ENCODE measurements around the gene ABCG1.

DNA sequence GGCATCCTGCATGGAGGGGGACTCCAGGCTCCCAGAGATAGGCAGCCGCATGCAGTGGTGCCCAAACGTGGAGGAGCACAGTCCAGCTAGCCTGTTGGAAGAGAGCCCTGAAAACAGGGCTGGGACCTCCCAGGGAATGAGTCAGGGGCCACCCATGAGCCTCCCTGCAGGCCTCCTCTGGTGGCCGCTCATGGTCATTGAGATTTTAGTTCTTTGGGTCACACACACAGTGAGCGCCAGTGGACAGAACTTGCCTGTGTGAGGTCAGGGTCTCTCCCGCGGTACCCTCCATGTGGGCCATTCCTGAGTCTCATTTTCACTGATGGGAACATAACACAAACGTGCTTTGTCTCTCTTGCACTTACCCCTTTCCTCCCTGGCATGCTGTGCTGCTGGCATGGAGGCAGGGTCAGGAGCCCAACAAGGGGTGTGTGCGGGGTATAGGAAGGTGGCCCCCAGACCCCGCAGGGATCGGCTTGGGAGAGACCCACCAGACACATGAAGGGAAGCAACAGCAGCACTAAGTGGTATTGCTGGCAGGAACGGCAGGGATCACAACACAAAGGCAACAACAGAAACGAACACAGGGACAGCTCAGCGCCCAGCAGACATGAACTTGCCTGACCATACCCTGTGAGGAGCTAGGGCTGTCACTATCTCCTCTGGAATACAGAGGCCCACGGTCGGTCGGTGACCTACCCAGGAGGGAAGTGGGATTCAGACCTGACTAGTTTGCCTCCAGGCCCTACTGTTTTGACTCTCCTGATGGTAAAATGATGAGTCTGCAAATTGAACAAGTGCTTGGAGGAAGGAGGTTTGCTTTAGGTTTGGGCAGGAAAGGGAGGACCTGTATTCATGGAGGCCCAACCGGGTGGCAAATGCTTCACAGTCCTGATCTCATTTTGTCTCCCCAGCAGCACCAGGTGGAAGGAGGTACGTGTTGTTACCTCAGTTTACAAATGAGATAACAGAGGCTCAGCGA is 31.8 kb downstream of the ABCG1 start:
- TF ChIP-seq, protein P1, sequence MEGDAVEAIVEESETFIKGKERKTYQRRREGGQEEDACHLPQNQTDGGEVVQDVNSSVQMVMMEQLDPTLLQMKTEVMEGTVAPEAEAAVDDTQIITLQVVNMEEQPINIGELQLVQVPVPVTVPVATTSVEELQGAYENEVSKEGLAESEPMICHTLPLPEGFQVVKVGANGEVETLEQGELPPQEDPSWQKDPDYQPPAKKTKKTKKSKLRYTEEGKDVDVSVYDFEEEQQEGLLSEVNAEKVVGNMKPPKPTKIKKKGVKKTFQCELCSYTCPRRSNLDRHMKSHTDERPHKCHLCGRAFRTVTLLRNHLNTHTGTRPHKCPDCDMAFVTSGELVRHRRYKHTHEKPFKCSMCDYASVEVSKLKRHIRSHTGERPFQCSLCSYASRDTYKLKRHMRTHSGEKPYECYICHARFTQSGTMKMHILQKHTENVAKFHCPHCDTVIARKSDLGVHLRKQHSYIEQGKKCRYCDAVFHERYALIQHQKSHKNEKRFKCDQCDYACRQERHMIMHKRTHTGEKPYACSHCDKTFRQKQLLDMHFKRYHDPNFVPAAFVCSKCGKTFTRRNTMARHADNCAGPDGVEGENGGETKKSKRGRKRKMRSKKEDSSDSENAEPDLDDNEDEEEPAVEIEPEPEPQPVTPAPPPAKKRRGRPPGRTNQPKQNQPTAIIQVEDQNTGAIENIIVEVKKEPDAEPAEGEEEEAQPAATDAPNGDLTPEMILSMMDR (IDR thresholded peaks at IDR 0.05; ENCODE audit: low read length), result no peak
- TF ChIP-seq EZH2 (optimal IDR thresholded peaks at IDR 0.05; ENCODE audit: low read depth, low read length), result no peak
- TF ChIP-seq EZH2phosphoT487 (IDR thresholded peaks at IDR 0.05; ENCODE audit: low read length), result no peak
